ENCODE data around the gene XIRP2.

The XIRP2 gene

GRCh38 chr2:166888180-166888579 is at the start of gene XIRP2:
Gene XIRP2 (plus strand): TSS chr2:166888480. CDS start chr2:166903483, 15,003 bp downstream.
- H3K4me3 ChIP-seq (ENCODE audit: low read depth, low read length): no peak within 1 kb of the TSS
- H2AFZ ChIP-seq (ENCODE audit: low read length, unreplicated experiment): no peak within 1 kb of the TSS
- H3K27ac ChIP-seq (ENCODE audit: low read depth, low read length): no peak within 1 kb of the TSS
- no peaks in the 10 kb centered on the region for H3K79me2 ChIP-seq (ENCODE audit: control insufficient read depth, insufficient read depth, low read length, unreplicated experiment)
- no peaks in the 10 kb centered on the region for H3K27me3 ChIP-seq (ENCODE audit: insufficient read depth, low read length)
- H3K36me3 ChIP-seq (ENCODE audit: insufficient read depth, low read length): no peaks in the 10 kb centered on the region
- no peaks in the 10 kb centered on the region for H3K4me1 ChIP-seq (ENCODE audit: control insufficient read depth, insufficient read depth, low read length, unreplicated experiment)

GRCh38 chr2:166841152-166841551 is 47.1 kb upstream of the XIRP2 start:
- H3K27ac ChIP-seq (ENCODE audit: low read depth, low read length): no peak overlapping the region
- H3K36me3 ChIP-seq (ENCODE audit: insufficient read depth, low read length): no peaks in the 10 kb centered on the region
- no peak overlapping the region for H3K4me3 ChIP-seq (ENCODE audit: low read depth, low read length)

GRCh38 chr2:166841679-166842078 is 46.6 kb upstream of the XIRP2 start:
- Histone ChIP-seq H2AFZ (ENCODE audit: low read length, unreplicated experiment) (no peak overlapping the region), H3K27ac (ENCODE audit: low read depth, low read length) (no peak overlapping the region)

More at GRCh38 chr2:166841152-166841551, 47.1 kb upstream of the XIRP2 start:
- Histone ChIP-seq H3K27me3 (ENCODE audit: insufficient read depth, low read length) (no peaks in the 10 kb centered on the region), H3K4me1 (ENCODE audit: control insufficient read depth, insufficient read depth, low read length, unreplicated experiment) (no peaks in the 10 kb centered on the region), H3K79me2 (ENCODE audit: control insufficient read depth, insufficient read depth, low read length, unreplicated experiment) (no peaks in the 10 kb centered on the region), H2AFZ (ENCODE audit: low read length, unreplicated experiment) (no peak overlapping the region)

GRCh38 chr2:166844111-166844510 is 44.2 kb upstream of the XIRP2 start:
- no peak overlapping the region for H3K27ac ChIP-seq (ENCODE audit: low read depth, low read length)
- no peaks in the 10 kb centered on the region for H3K79me2 ChIP-seq (ENCODE audit: control insufficient read depth, insufficient read depth, low read length, unreplicated experiment)

More at GRCh38 chr2:166841679-166842078, 46.6 kb upstream of the XIRP2 start:
- no peaks in the 10 kb centered on the region for H3K79me2 ChIP-seq (ENCODE audit: control insufficient read depth, insufficient read depth, low read length, unreplicated experiment)
- no peaks in the 10 kb centered on the region for H3K36me3 ChIP-seq (ENCODE audit: insufficient read depth, low read length)
- no peak overlapping the region for H3K4me3 ChIP-seq (ENCODE audit: low read depth, low read length)
- no peaks in the 10 kb centered on the region for H3K27me3 ChIP-seq (ENCODE audit: insufficient read depth, low read length)
- no peaks in the 10 kb centered on the region for H3K4me1 ChIP-seq (ENCODE audit: control insufficient read depth, insufficient read depth, low read length, unreplicated experiment)

GRCh38 chr2:166862468-166863132 is 25.7 kb upstream of the XIRP2 start:
- Histone ChIP-seq H3K36me3 (ENCODE audit: insufficient read depth, low read length) (no peaks in the 10 kb centered on the region), H3K4me3 (ENCODE audit: low read depth, low read length) (no peak overlapping the region), H3K4me1 (ENCODE audit: control insufficient read depth, insufficient read depth, low read length, unreplicated experiment) (no peaks in the 10 kb centered on the region)

More at GRCh38 chr2:166844111-166844510, 44.2 kb upstream of the XIRP2 start:
- H3K27me3 ChIP-seq (ENCODE audit: insufficient read depth, low read length): no peaks in the 10 kb centered on the region
- no peak overlapping the region for H3K4me3 ChIP-seq (ENCODE audit: low read depth, low read length)
- H3K36me3 ChIP-seq (ENCODE audit: insufficient read depth, low read length): no peaks in the 10 kb centered on the region
- H2AFZ ChIP-seq (ENCODE audit: low read length, unreplicated experiment): no peak overlapping the region
- H3K4me1 ChIP-seq (ENCODE audit: control insufficient read depth, insufficient read depth, low read length, unreplicated experiment): no peaks in the 10 kb centered on the region

GRCh38 chr2:166867874-166868514 is 20.3 kb upstream of the XIRP2 start:
- peaks cover 15% of the 10 kb centered on the region for H3K27me3 ChIP-seq (ENCODE audit: insufficient read depth, low read length)

More at GRCh38 chr2:166862468-166863132, 25.7 kb upstream of the XIRP2 start:
- H2AFZ ChIP-seq (ENCODE audit: low read length, unreplicated experiment): no peak overlapping the region
- H3K27me3 ChIP-seq (ENCODE audit: insufficient read depth, low read length): peaks cover 13% of the 10 kb centered on the region
- H3K79me2 ChIP-seq (ENCODE audit: control insufficient read depth, insufficient read depth, low read length, unreplicated experiment): no peaks in the 10 kb centered on the region
- H3K27ac ChIP-seq (ENCODE audit: low read depth, low read length): no peak overlapping the region

GRCh38 chr2:166870346-166870745 is 17.9 kb upstream of the XIRP2 start:
- Histone ChIP-seq H2AFZ (ENCODE audit: low read length, unreplicated experiment) (no peak overlapping the region), H3K36me3 (ENCODE audit: insufficient read depth, low read length) (no peaks in the 10 kb centered on the region), H3K27me3 (ENCODE audit: insufficient read depth, low read length) (peaks cover 15% of the 10 kb centered on the region), H3K4me3 (ENCODE audit: low read depth, low read length) (no peak overlapping the region), H3K27ac (ENCODE audit: low read depth, low read length) (no peak overlapping the region), H3K4me1 (ENCODE audit: control insufficient read depth, insufficient read depth, low read length, unreplicated experiment) (no peaks in the 10 kb centered on the region), H3K79me2 (ENCODE audit: control insufficient read depth, insufficient read depth, low read length, unreplicated experiment) (no peaks in the 10 kb centered on the region)

More at GRCh38 chr2:166867874-166868514, 20.3 kb upstream of the XIRP2 start:
- Histone ChIP-seq H3K79me2 (ENCODE audit: control insufficient read depth, insufficient read depth, low read length, unreplicated experiment) (no peaks in the 10 kb centered on the region), H3K4me1 (ENCODE audit: control insufficient read depth, insufficient read depth, low read length, unreplicated experiment) (no peaks in the 10 kb centered on the region), H3K36me3 (ENCODE audit: insufficient read depth, low read length) (no peaks in the 10 kb centered on the region), H3K4me3 (ENCODE audit: low read depth, low read length) (no peak overlapping the region), H2AFZ (ENCODE audit: low read length, unreplicated experiment) (no peak overlapping the region), H3K27ac (ENCODE audit: low read depth, low read length) (no peak overlapping the region)

GRCh38 chr2:166881177-166881576 is 7.1 kb upstream of the XIRP2 start:
- Histone ChIP-seq H3K4me1 (ENCODE audit: control insufficient read depth, insufficient read depth, low read length, unreplicated experiment) (no peaks in the 10 kb centered on the region), H3K4me3 (ENCODE audit: low read depth, low read length) (no peak overlapping the region), H2AFZ (ENCODE audit: low read length, unreplicated experiment) (no peak overlapping the region), H3K27ac (ENCODE audit: low read depth, low read length) (no peak overlapping the region), H3K36me3 (ENCODE audit: insufficient read depth, low read length) (no peaks in the 10 kb centered on the region), H3K27me3 (ENCODE audit: insufficient read depth, low read length) (no peaks in the 10 kb centered on the region), H3K79me2 (ENCODE audit: control insufficient read depth, insufficient read depth, low read length, unreplicated experiment) (no peaks in the 10 kb centered on the region)

- no peak overlapping the region for H3K4me3 ChIP-seq (ENCODE audit: low read depth, low read length)
- no peaks in the 10 kb centered on the region for H3K36me3 ChIP-seq (ENCODE audit: insufficient read depth, low read length)
- H2AFZ ChIP-seq (ENCODE audit: low read length, unreplicated experiment): no peak overlapping the region
- H3K79me2 ChIP-seq (ENCODE audit: control insufficient read depth, insufficient read depth, low read length, unreplicated experiment): no peaks in the 10 kb centered on the region
- no peaks in the 10 kb centered on the region for H3K4me1 ChIP-seq (ENCODE audit: control insufficient read depth, insufficient read depth, low read length, unreplicated experiment)
- no peaks in the 10 kb centered on the region for H3K27me3 ChIP-seq (ENCODE audit: insufficient read depth, low read length)
- no peak overlapping the region for H3K27ac ChIP-seq (ENCODE audit: low read depth, low read length)
Observed at GRCh38 chr2:166882851-166883250, 5.4 kb upstream of the XIRP2 start.

GRCh38 chr2:166891727-166892126 is 3.4 kb downstream of the XIRP2 start:
- Histone ChIP-seq H3K79me2 (ENCODE audit: control insufficient read depth, insufficient read depth, low read length, unreplicated experiment) (no peaks in the 10 kb centered on the region), H3K4me1 (ENCODE audit: control insufficient read depth, insufficient read depth, low read length, unreplicated experiment) (no peaks in the 10 kb centered on the region), H3K4me3 (ENCODE audit: low read depth, low read length) (no peak overlapping the region), H2AFZ (ENCODE audit: low read length, unreplicated experiment) (no peak overlapping the region), H3K36me3 (ENCODE audit: insufficient read depth, low read length) (no peaks in the 10 kb centered on the region), H3K27ac (ENCODE audit: low read depth, low read length) (no peak overlapping the region), H3K27me3 (ENCODE audit: insufficient read depth, low read length) (peaks cover 9% of the 10 kb centered on the region; the same call in 1 of the 2 replicates)

- no peak overlapping the region for H3K4me3 ChIP-seq (ENCODE audit: low read depth, low read length)
- H3K27ac ChIP-seq (ENCODE audit: low read depth, low read length): no peak overlapping the region
- H3K79me2 ChIP-seq (ENCODE audit: control insufficient read depth, insufficient read depth, low read length, unreplicated experiment): no peaks in the 10 kb centered on the region
- no peaks in the 10 kb centered on the region for H3K36me3 ChIP-seq (ENCODE audit: insufficient read depth, low read length)
- H2AFZ ChIP-seq (ENCODE audit: low read length, unreplicated experiment): no peak overlapping the region
- peaks cover 9% of the 10 kb centered on the region; the same call in 1 of the 2 replicates for H3K27me3 ChIP-seq (ENCODE audit: insufficient read depth, low read length)
- H3K4me1 ChIP-seq (ENCODE audit: control insufficient read depth, insufficient read depth, low read length, unreplicated experiment): no peaks in the 10 kb centered on the region
Observed at GRCh38 chr2:166892397-166892796, 4.1 kb downstream of the XIRP2 start.

Measured in ACC112 (cell line).